GM12878 (cell line): ENCODE results near the gene OLIG2. TPM values are rescaled to one million over a fixed set of nuclear protein-coding genes. Genes with fewer than 3 reads are reported as not detected.

Source experiments
- ATAC-seq: fragments of 200-7000 bp; cut with Tn5 transposase; 3 replicates; pipeline ENCODE4 v1.9.1; 2020; ENCODE audit warnings: mild to moderate bottlenecking, moderate library complexity
- BruUV-seq: library from RNA; stranded (reverse); fragments of 400-500 nt; replicated peaks from 2 replicates; lab custom pipeline; 2021; lab: Mats Ljungman, UMichigan
- CTCF ChIA-PET: fragments of 300-600 bp; sonication (Branson Sonifier 250); formaldehyde crosslinking; extraction: SDS; loops from one replicate; lab custom pipeline; 2021; ENCODE audit warnings: inconsistent platforms; lab: Yijun Ruan, JAX
- POLR2A ChIA-PET: fragments of 350-600 bp; formaldehyde crosslinking; extraction: SDS; loops from one replicate; lab custom pipeline; 2021; ENCODE audit warnings: inconsistent platforms; lab: Charles Lee
- RAD21 ChIA-PET: fragments of 300-600 bp; sonication (Branson Sonifier 250); formaldehyde crosslinking; loops from one replicate; lab custom pipeline; 2023; ENCODE audit warnings: antibody characterized with exemption; ENCODE audit not compliant: unreplicated experiment; lab: Charles Lee
- SMC1A ChIA-PET: fragments of 300-600 bp; sonication (Branson Sonifier 250); formaldehyde crosslinking; loops from one replicate; lab custom pipeline; 2023; ENCODE audit not compliant: unreplicated experiment, uncharacterized antibody; lab: Charles Lee
- DNase-seq: peaks from one replicate; pipeline ENCODE4 v3.0.0-alpha.2; 2011; ENCODE audit warnings: low read depth, low spot score
- FAIRE-seq: peaks from 3 replicates; lab custom pipeline; 2011; peaks lifted over from hg19 to GRCh38; lab: Jason Lieb, UNC
- H2AFZ ChIP-seq: 2 replicates; pipeline ENCODE4 v1.6.0; 2011; ENCODE audit warnings: low read depth, low read length, control low read depth; ENCODE audit not compliant: control insufficient read depth
- H3K27ac ChIP-seq: 2 replicates; pipeline ENCODE4 v1.5.1; 2011; ENCODE audit warnings: control low read depth; ENCODE audit not compliant: control insufficient read depth, insufficient read depth
- H3K27me3 ChIP-seq, 2 experiments: replicated peaks in 1 of 2; 2 replicates each; pipeline versions ENCODE4 v1.6.0 to v1.6.1; 2011; ENCODE audit warnings: low read length in 1 of 2; ENCODE audit not compliant: control insufficient read depth in 2 of 2, insufficient read depth in 2 of 2
- H3K36me3 ChIP-seq, 2 experiments: 2 replicates each; pipeline ENCODE4 v1.5.1; 2011; ENCODE audit warnings: low read length in 1 of 2; ENCODE audit not compliant: control insufficient read depth in 2 of 2, insufficient read depth in 2 of 2
- H3K4me1 ChIP-seq: 2 replicates; pipeline ENCODE4 v1.6.1; 2011; ENCODE audit warnings: mild to moderate bottlenecking, low read length, moderate library complexity, mixed read lengths; ENCODE audit not compliant: control insufficient read depth, insufficient read depth
- H3K4me2 ChIP-seq: 2 replicates; pipeline ENCODE4 v1.6.0; 2011; ENCODE audit warnings: control low read depth; ENCODE audit not compliant: control insufficient read depth, insufficient read depth
- H3K4me3 ChIP-seq: fragments of 200-600 bp; sonication (generic); 2 replicates; pipeline ENCODE4 v1.5.1; 2016
- H3K79me2 ChIP-seq: 2 replicates; pipeline ENCODE4 v1.6.0; 2011; ENCODE audit warnings: low read length; ENCODE audit not compliant: control insufficient read depth, insufficient read depth
- H3K9ac ChIP-seq: 2 replicates; pipeline ENCODE4 v1.8.0; 2011; ENCODE audit warnings: low read length, control low read depth, mixed read lengths; ENCODE audit not compliant: control insufficient read depth, insufficient read depth
- H3K9me3 ChIP-seq: replicated peaks from 3 replicates; pipeline ENCODE4 v1.5.1; 2011; ENCODE audit warnings: mild to moderate bottlenecking, low read length; ENCODE audit not compliant: control insufficient read depth, insufficient read depth
- H4K20me1 ChIP-seq: 2 replicates; pipeline ENCODE4 v1.6.0; 2011; ENCODE audit not compliant: control insufficient read depth, insufficient read depth
- ASH2L ChIP-seq: fragments of 300-600, 200-600 bp; sonication (generic); IDR thresholded peaks from 2 replicates; pipeline ENCODE4 v1.6.1; 2017; ENCODE audit warnings: low read depth, mild to moderate bottlenecking, borderline replicate concordance
- CBFB ChIP-seq: IDR thresholded peaks from 2 replicates; pipeline ENCODE4 v1.6.1; 2016; ENCODE audit warnings: antibody characterized with exemption, low read depth
- EED ChIP-seq: sonication (generic); IDR thresholded peaks from 2 replicates; pipeline ENCODE4 v1.6.1; 2016; ENCODE audit warnings: antibody characterized with exemption, low read depth
- IRF4 ChIP-seq: IDR thresholded peaks from 2 replicates; pipeline ENCODE4 v1.6.1; 2011; ENCODE audit warnings: low read depth, low read length
- JUND ChIP-seq: IDR thresholded peaks from 2 replicates; pipeline ENCODE4 v1.6.1; 2012; ENCODE audit warnings: low read depth, mild to moderate bottlenecking, low read length, improper control_type of control experiment, moderate library complexity
- NFYA ChIP-seq: IDR thresholded peaks from 2 replicates; pipeline ENCODE4 v1.6.1; 2011; ENCODE audit warnings: low read depth, mild to moderate bottlenecking, low read length, improper control_type of control experiment, borderline replicate concordance
- NFYB ChIP-seq: IDR thresholded peaks from 2 replicates; pipeline ENCODE4 v1.6.1; 2011; ENCODE audit warnings: low read depth, mild to moderate bottlenecking, low read length, improper control_type of control experiment, moderate library complexity; ENCODE audit not compliant: insufficient read depth
- STAT1 ChIP-seq: fragments of 450-650 bp; conservative IDR thresholded peaks from 2 replicates; pipeline ENCODE4 v1.6.1; 2014; ENCODE audit warnings: antibody characterized with exemption, mild to moderate bottlenecking
- TCF7 ChIP-seq: IDR thresholded peaks from 2 replicates; pipeline ENCODE4 v1.6.1; 2014; ENCODE audit warnings: antibody characterized with exemption, borderline replicate concordance
- USF1 ChIP-seq: IDR thresholded peaks from 2 replicates; pipeline ENCODE4 v1.6.1; 2011; ENCODE audit warnings: borderline replicate concordance, low read depth, mild to moderate bottlenecking, moderate library complexity, mixed read lengths, low read length; ENCODE audit not compliant: insufficient read depth; ENCODE audit errors: extremely low read length
- ZBTB4 ChIP-seq: fragments of 450-650 bp; formaldehyde crosslinking; IDR thresholded peaks from 2 replicates; pipeline ENCODE4 v1.4.0; 2022; ENCODE audit warnings: mild to moderate bottlenecking, moderate library complexity
- ZNF384 ChIP-seq: IDR thresholded peaks from 2 replicates; pipeline ENCODE4 v1.6.1; 2012; ENCODE audit warnings: low read depth, mild to moderate bottlenecking, low read length, improper control_type of control experiment, borderline replicate concordance
- WGBS: methylation state at CpG from one replicate; pipeline ENCODE4 v1.1.6; 2016; ENCODE audit warnings: low lambda C conversion rate; ENCODE audit not compliant: insufficient replicate concordance, insufficient coverage; ENCODE audit errors: missing lambda C conversion rate; 5-methylcytosine and 5-hydroxymethylcytosine counted together
- in situ Hi-C: fragments of 300-500 bp; cut with MboI; formaldehyde crosslinking; loops from 9 replicates; pipeline ENCODE4 v1.14.3; 2018; ENCODE audit warnings: mixed read lengths
- intact Hi-C: fragments of 100-400 bp; cut with micrococcal nuclease; formaldehyde crosslinking; loops from one replicate; pipeline ENCODE4 v1.14.2; 2022; ENCODE audit not compliant: unreplicated experiment
- polyA plus RNA-seq, 11 experiments: library from polyadenylated mRNA; depleted of rRNA in 4 of 11; unstranded in 6 of 11; stranded (reverse) in 5 of 11; fragments of >200 nt; fragmentation: Nextera tagmentation in 4 of 11; fragmentation: Illumina TruSeq in 1 of 11; extraction: Ambion mirVana in 4 of 11; extraction: Trizol in 1 of 11; gene quantifications; 1 replicate in 1 of 11; 2 replicates in 10 of 11; pipeline versions ENCODE4 v1.2.1 to v1.2.3, GENCODE V29; 2011 to 2016; ENCODE audit warnings: inconsistent platforms in 2 of 11, missing spikeins in 2 of 11, low read depth in 1 of 11
- total RNA-seq, 4 experiments: library from RNA; depleted of rRNA in 3 of 4; stranded (reverse); fragments of >200 nt in 3 of 4; fragmentation: Illumina TruSeq in 1 of 4; extraction: Trizol in 1 of 4; gene quantifications; 2 replicates each; pipeline versions ENCODE4 v1.2.1 to v1.2.3, GENCODE V29; 2013 to 2021
- TF ChIP-seq, protein P1 (sequence below): IDR thresholded peaks from 2 replicates; pipeline ENCODE4 v1.6.1; 2011; ENCODE audit warnings: borderline replicate concordance, low read depth, mild to moderate bottlenecking, moderate library complexity, low read length; ENCODE audit not compliant: insufficient read depth, poor library complexity, severe bottlenecking

Gene OLIG2
- total and polyA plus RNA-seq, 10 of the 15 experiments (the other 5 are each of a cell fraction or from before 2014, with no cell fraction given): not detected

DNA sequence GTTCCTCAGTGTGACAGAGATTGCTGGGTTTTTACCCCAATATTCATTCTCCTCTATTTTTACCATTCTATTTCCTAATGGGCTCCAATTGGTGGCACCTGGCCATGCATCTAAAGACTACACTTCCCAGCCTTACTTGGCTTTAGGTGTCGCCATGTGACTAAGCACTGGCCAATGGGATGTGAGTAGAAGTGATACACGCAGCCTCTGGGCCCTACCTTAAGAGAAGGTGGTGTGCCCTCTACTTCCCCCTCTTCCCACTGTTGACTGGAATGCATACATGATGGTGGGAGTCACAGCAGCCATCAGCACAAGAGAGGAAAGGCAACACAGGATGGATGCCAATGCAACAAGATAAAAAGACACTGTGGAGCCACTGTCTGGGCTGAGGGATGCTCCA lies 11.4 kb upstream of the OLIG2 start:
- TF ChIP-seq NFYA (no peak), USF1 (peak; percentile 21)
- H3K4me2 ChIP-seq: no peak overlapping the region
- no peak overlapping the region for H2AFZ ChIP-seq
- intact Hi-C loops: no loop called here
- no peak for FAIRE-seq
- H3K27me3 ChIP-seq: peaks cover 0 to 3% of the 10 kb centered on the region in 2 experiments; a peak in 3 of 4 replicates
- SMC1A ChIA-PET: no interaction called here
- no peak for DNase-seq
- no peak overlapping the region for H3K4me3 ChIP-seq
- RAD21 ChIA-PET: no interaction called here
- in situ Hi-C loops: no loop called here
- no peaks in the 10 kb centered on the region for H3K4me1 ChIP-seq
- POLR2A ChIA-PET: no interaction called here
- no peak for ATAC-seq
- no peak overlapping the region for H3K27ac ChIP-seq
- CTCF ChIA-PET: no interaction called here
- H3K9me3 ChIP-seq: no peaks in the 10 kb centered on the region
- no TSS peak for BruUV-seq
- H3K36me3 ChIP-seq: no peaks in the 10 kb centered on the region
- no peak overlapping the region for H3K9ac ChIP-seq
- H3K79me2 ChIP-seq: no peaks in the 10 kb centered on the region
- 0% methylated on average over 2 of the region's 2 CpGs for WGBS
- H4K20me1 ChIP-seq: no peaks in the 10 kb centered on the region

DNA sequence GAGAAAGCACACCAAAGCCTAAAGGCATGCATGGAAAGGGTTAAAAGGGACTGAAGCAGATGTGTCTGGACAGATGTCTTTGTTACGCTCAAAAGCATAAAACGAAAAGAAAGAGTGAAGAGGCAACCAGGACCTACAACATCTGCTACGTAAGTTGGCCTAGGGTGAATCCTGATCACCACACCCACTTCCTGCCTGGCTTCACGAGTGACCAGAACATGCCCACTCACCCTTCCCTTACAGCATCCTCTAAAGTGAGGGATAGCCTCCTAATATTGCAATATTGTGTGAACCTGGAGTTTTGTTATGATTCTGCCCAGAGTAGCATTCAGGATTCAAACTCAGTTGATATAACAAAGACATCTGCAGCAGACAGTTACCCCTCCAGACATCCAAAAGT lies 10.6 kb upstream of the OLIG2 start:
- no TSS peak for BruUV-seq
- Histone ChIP-seq H3K9me3 (no peaks in the 10 kb centered on the region), H3K4me3 (no peak overlapping the region), H3K27me3 (peaks cover 3 to 6% of the 10 kb centered on the region in 2 experiments; a peak in 3 of 4 replicates), H3K79me2 (no peaks in the 10 kb centered on the region), H3K9ac (no peak overlapping the region), H3K36me3 (no peaks in the 10 kb centered on the region), H2AFZ (no peak overlapping the region), H3K4me1 (no peaks in the 10 kb centered on the region), H4K20me1 (no peaks in the 10 kb centered on the region), H3K27ac (no peak overlapping the region), H3K4me2 (no peak overlapping the region)
- CTCF ChIA-PET: no interaction called here
- WGBS: 12% methylated on average over 4 of the region's 4 CpGs
- DNase-seq: no peak
- intact Hi-C loops: no loop called here
- ATAC-seq: no peak
- RAD21 ChIA-PET: no interaction called here
- in situ Hi-C loops: no loop called here
- POLR2A ChIA-PET: no interaction called here
- SMC1A ChIA-PET: interaction anchor here (1.1 kb wide), 1 partner anchor 9 kb away, joined by 3 read pairs; no protein-coding TSS in a partner anchor
- FAIRE-seq: no peak
- TF ChIP-seq, protein P1, sequence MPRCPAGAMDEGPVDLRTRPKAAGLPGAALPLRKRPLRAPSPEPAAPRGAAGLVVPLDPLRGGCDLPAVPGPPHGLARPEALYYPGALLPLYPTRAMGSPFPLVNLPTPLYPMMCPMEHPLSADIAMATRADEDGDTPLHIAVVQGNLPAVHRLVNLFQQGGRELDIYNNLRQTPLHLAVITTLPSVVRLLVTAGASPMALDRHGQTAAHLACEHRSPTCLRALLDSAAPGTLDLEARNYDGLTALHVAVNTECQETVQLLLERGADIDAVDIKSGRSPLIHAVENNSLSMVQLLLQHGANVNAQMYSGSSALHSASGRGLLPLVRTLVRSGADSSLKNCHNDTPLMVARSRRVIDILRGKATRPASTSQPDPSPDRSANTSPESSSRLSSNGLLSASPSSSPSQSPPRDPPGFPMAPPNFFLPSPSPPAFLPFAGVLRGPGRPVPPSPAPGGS: no peak
- no peak for TF ChIP-seq EED
- no peak for TF ChIP-seq IRF4
- no peak for TF ChIP-seq ASH2L
- no peak for TF ChIP-seq NFYB
- no peak for TF ChIP-seq JUND
- TF ChIP-seq TCF7: no peak
- TF ChIP-seq CBFB: no peak
- TF ChIP-seq STAT1: no peak
- no peak for TF ChIP-seq ZNF384
- TF ChIP-seq ZBTB4 (CRISPR knock-in tag): no peak
